DMS153 treated with DMSO at 0.1 percent for 48 hours (cell line): Measurements from ENCODE around the gene CHTF18.
"Not testable (repeated sequence)": the region's sequence is repeated elsewhere in the genome, so short reads cannot be mapped to it uniquely, and the experiment has no call there.

Experiments
- DNase-seq: peaks from one replicate; lab custom pipeline; 2025; ENCODE audit not compliant: unreplicated experiment; lab: John Stamatoyannopoulos, UW

The CHTF18 gene

GRCh38 chr16:825341-826061 is 37.1 kb downstream of the CHTF18 start:
- no peak for DNase-seq

- no peak for DNase-seq
Measured at GRCh38 chr16:827513-827912, 39.1 kb downstream of the CHTF18 start.

- no peak for DNase-seq
Measured at GRCh38 chr16:828891-829290, 40.5 kb downstream of the CHTF18 start.

- DNase-seq = no peak
Measured at GRCh38 chr16:830107-830870, 41.9 kb downstream of the CHTF18 start.

- DNase-seq = no peak
Measured at GRCh38 chr16:830871-831570, 42.6 kb downstream of the CHTF18 start.

- no peak for DNase-seq
Measured at GRCh38 chr16:831571-832413, 43.4 kb downstream of the CHTF18 start.

GRCh38 chr16:832652-833336 is 44.4 kb downstream of the CHTF18 start:
- no peak for DNase-seq

- DNase-seq = no peak
Measured at GRCh38 chr16:833411-833810, 45.0 kb downstream of the CHTF18 start.

GRCh38 chr16:835373-835772 is 47.0 kb downstream of the CHTF18 start:
- no peak for DNase-seq

GRCh38 chr16:836221-836620 is 47.8 kb downstream of the CHTF18 start:
- no peak for DNase-seq

- not testable (repeated sequence) for DNase-seq
Measured at GRCh38 chr16:836822-837221, 48.4 kb downstream of the CHTF18 start.

GRCh38 chr16:838741-839140 is 50.3 kb downstream of the CHTF18 start:
- no peak for DNase-seq

GRCh38 chr16:839643-840408 is 51.4 kb downstream of the CHTF18 start:
- DNase-seq = no peak

GRCh38 chr16:840561-841454 is 52.4 kb downstream of the CHTF18 start:
- DNase-seq = no peak

GRCh38 chr16:841455-842060 is 53.1 kb downstream of the CHTF18 start:
- DNase-seq = no peak

GRCh38 chr16:842061-842476 is 53.6 kb downstream of the CHTF18 start:
- DNase-seq = no peak

- DNase-seq = no peak
Measured at GRCh38 chr16:842711-843560, 54.5 kb downstream of the CHTF18 start.
